ENCODE results near the gene ARFRP1.
"Not testable (repeated sequence)": the region's sequence is repeated elsewhere in the genome, so short reads cannot be mapped to it uniquely, and the experiment has no call there.

The ARFRP1 gene

GRCh38 chr20:63678667-63679465 lies 28.9 kb downstream of the ARFRP1 start:
- Mint-ChIP-seq H3K27ac (no peak overlapping the region), H3K36me3 (peaks cover 41 to 42% of the 10 kb centered on the region in 2 donors), H3K9me3 (no peaks in the 10 kb centered on the region), H3K4me3 (no peak overlapping the region), H3K4me1 (no peaks in the 10 kb centered on the region), H3K27me3 (no peaks in the 10 kb centered on the region)
- DNase-seq (no peak), ATAC-seq (replicated peaks) (no peak)

- Mint-ChIP-seq H3K27ac (no peak overlapping the region), H3K36me3 (peaks cover 40% of the 10 kb centered on the region in 2 donors), H3K27me3 (no peaks in the 10 kb centered on the region), H3K4me3 (no peak overlapping the region), H3K4me1 (no peaks in the 10 kb centered on the region), H3K9me3 (no peaks in the 10 kb centered on the region)
- no peak for DNase-seq
- ATAC-seq (replicated peaks) = no peak
These were observed 29.7 kb downstream of the ARFRP1 start for GRCh38 chr20:63678071-63678470.

GRCh38 chr20:63675681-63676368 lies 32.0 kb downstream of the ARFRP1 start:
- Mint-ChIP-seq H3K27ac (no peak overlapping the region), H3K27me3 (no peaks in the 10 kb centered on the region), H3K36me3 (peaks cover 40 to 49% of the 10 kb centered on the region in 2 donors), H3K4me3 (no peak overlapping the region), H3K4me1 (no peaks in the 10 kb centered on the region), H3K9me3 (no peaks in the 10 kb centered on the region)
- ATAC-seq (replicated peaks) = no peak
- no peak for DNase-seq

GRCh38 chr20:63673951-63674350 lies 33.8 kb downstream of the ARFRP1 start:
- Mint-ChIP-seq H3K9me3 (no peaks in the 10 kb centered on the region), H3K27ac (no peak overlapping the region), H3K36me3 (peaks cover 44 to 52% of the 10 kb centered on the region in 2 donors), H3K4me1 (no peaks in the 10 kb centered on the region), H3K4me3 (no peak overlapping the region), H3K27me3 (no peaks in the 10 kb centered on the region)
- no peak for DNase-seq
- ATAC-seq (replicated peaks) = no peak

GRCh38 chr20:63672666-63673065 lies 35.1 kb downstream of the ARFRP1 start:
- no peaks in the 10 kb centered on the region for H3K4me1 Mint-ChIP-seq

GRCh38 chr20:63671695-63672094 lies 36.1 kb downstream of the ARFRP1 start:
- H3K36me3 Mint-ChIP-seq = peaks cover 46 to 51% of the 10 kb centered on the region in 2 donors
- not testable (repeated sequence) for H3K4me1 Mint-ChIP-seq; H3K27ac Mint-ChIP-seq; H3K9me3 Mint-ChIP-seq; ATAC-seq (replicated peaks); H3K4me3 Mint-ChIP-seq; DNase-seq; H3K27me3 Mint-ChIP-seq

More at GRCh38 chr20:63672666-63673065, 35.1 kb downstream of the ARFRP1 start:
- Mint-ChIP-seq H3K27ac (no peak overlapping the region), H3K9me3 (no peaks in the 10 kb centered on the region), H3K27me3 (no peaks in the 10 kb centered on the region), H3K4me3 (no peak overlapping the region), H3K36me3 (peaks cover 44 to 52% of the 10 kb centered on the region in 2 donors)
- ATAC-seq (replicated peaks) (no peak), DNase-seq (no peak)

GRCh38 chr20:63668351-63668750 lies 39.4 kb downstream of the ARFRP1 start:
- Mint-ChIP-seq H3K36me3 (peaks cover 34 to 52% of the 10 kb centered on the region in 2 donors), H3K27me3 (no peaks in the 10 kb centered on the region), H3K9me3 (no peaks in the 10 kb centered on the region), H3K4me3 (no peak overlapping the region), H3K4me1 (no peaks in the 10 kb centered on the region), H3K27ac (no peak overlapping the region)
- ATAC-seq (replicated peaks) (no peak), DNase-seq (no peak)

GRCh38 chr20:63667858-63668257 lies 39.9 kb downstream of the ARFRP1 start:
- Mint-ChIP-seq H3K27ac (no peak overlapping the region), H3K36me3 (peaks cover 36 to 51% of the 10 kb centered on the region in 2 donors), H3K4me1 (no peaks in the 10 kb centered on the region), H3K27me3 (no peaks in the 10 kb centered on the region), H3K4me3 (no peak overlapping the region), H3K9me3 (no peaks in the 10 kb centered on the region)
- DNase-seq (no peak), ATAC-seq (replicated peaks) (no peak)

- Mint-ChIP-seq H3K36me3 (peaks cover 40 to 52% of the 10 kb centered on the region in 2 donors), H3K4me1 (peaks cover 0 to 6% of the 10 kb centered on the region in 2 donors), H3K27me3 (no peaks in the 10 kb centered on the region), H3K9me3 (no peaks in the 10 kb centered on the region), H3K27ac (no peak overlapping the region), H3K4me3 (no peak overlapping the region)
- DNase-seq (no peak), ATAC-seq (replicated peaks) (no peak)
These were observed 42.1 kb downstream of the ARFRP1 start for GRCh38 chr20:63665708-63666107.

GRCh38 chr20:63664861-63665594 lies 42.7 kb downstream of the ARFRP1 start:
- peaks cover 36 to 50% of the 10 kb centered on the region in 2 donors for H3K36me3 Mint-ChIP-seq
- no peaks in the 10 kb centered on the region for H3K27me3 Mint-ChIP-seq
- H3K27ac Mint-ChIP-seq = no peak overlapping the region
- DNase-seq = no peak
- no peaks in the 10 kb centered on the region for H3K9me3 Mint-ChIP-seq
- no peak overlapping the region for H3K4me3 Mint-ChIP-seq
- H3K4me1 Mint-ChIP-seq = peaks cover 0 to 7% of the 10 kb centered on the region in 2 donors
- ATAC-seq (replicated peaks) = no peak

- no peak for DNase-seq
- H3K4me1 Mint-ChIP-seq = peaks cover 4 to 14% of the 10 kb centered on the region in 2 donors
- no peak overlapping the region for H3K27ac Mint-ChIP-seq
- no peak for ATAC-seq (replicated peaks)
- H3K27me3 Mint-ChIP-seq = no peaks in the 10 kb centered on the region
- peaks cover 39 to 54% of the 10 kb centered on the region in 2 donors for H3K36me3 Mint-ChIP-seq
- H3K4me3 Mint-ChIP-seq = no peak overlapping the region
- H3K9me3 Mint-ChIP-seq = no peaks in the 10 kb centered on the region
These were observed 43.5 kb downstream of the ARFRP1 start for GRCh38 chr20:63664143-63664851.

GRCh38 chr20:63663332-63664066 lies 44.3 kb downstream of the ARFRP1 start:
- Mint-ChIP-seq H3K9me3 (no peaks in the 10 kb centered on the region), H3K4me3 (no peak overlapping the region), H3K4me1 (peaks cover 6 to 22% of the 10 kb centered on the region in 2 donors), H3K27me3 (no peaks in the 10 kb centered on the region), H3K36me3 (peaks cover 34 to 51% of the 10 kb centered on the region in 2 donors), H3K27ac (no peak overlapping the region)
- DNase-seq (no peak), ATAC-seq (replicated peaks) (no peak)

- Mint-ChIP-seq H3K27me3 (no peaks in the 10 kb centered on the region), H3K4me3 (no peak overlapping the region), H3K27ac (no peak overlapping the region), H3K36me3 (peaks cover 29 to 47% of the 10 kb centered on the region in 2 donors), H3K9me3 (no peaks in the 10 kb centered on the region), H3K4me1 (peaks cover 6 to 25% of the 10 kb centered on the region in 2 donors)
- DNase-seq = no peak
- no peak for ATAC-seq (replicated peaks)
These were observed 45.0 kb downstream of the ARFRP1 start for GRCh38 chr20:63662813-63663189.

Measured in stimulated activated naive B cell treated with anti-CD40 and anti-IgM and Interleukin-4, amounts not matched to agents 10 μg/mL and 1 μg/mL and 100 μg/mL, for 72 hours (primary cell).